ENCODE data around the gene KAT2A.
A peak's percentile ranks its signal among the peaks of the same experiment; 100 is the strongest.

Gene KAT2A

GRCh38 chr17:42114118-42114517 lies 7.0 kb downstream of the KAT2A start:
- DNase-seq (ENCODE audit: low read depth, low spot score) = no peak

GRCh38 chr17:42113293-42114069 lies 7.7 kb downstream of the KAT2A start:
- DNase-seq (ENCODE audit: low read depth, low spot score) = no peak

GRCh38 chr17:42112552-42113176 lies 8.5 kb downstream of the KAT2A start, which contains the start of gene DHX58:
Gene DHX58 (minus strand): TSS chr17:42112714. CDS start chr17:42111892, 822 bp downstream.
- peak; percentile 67 for DNase-seq (ENCODE audit: low read depth, low spot score)

GRCh38 chr17:42111871-42112551 lies 9.2 kb downstream of the KAT2A start:
- no peak for DNase-seq (ENCODE audit: low read depth, low spot score)

GRCh38 chr17:42111265-42111636 lies 9.9 kb downstream of the KAT2A start:
- DNase-seq (ENCODE audit: low read depth, low spot score) = no peak

- DNase-seq (ENCODE audit: low read depth, low spot score) = no peak
Observed at GRCh38 chr17:42110301-42111264, 10.6 kb downstream of the KAT2A start.

- no peak for DNase-seq (ENCODE audit: low read depth, low spot score)
Observed at GRCh38 chr17:42109086-42109485, 12.1 kb downstream of the KAT2A start.

- no peak for DNase-seq (ENCODE audit: low read depth, low spot score)
Observed at GRCh38 chr17:42107597-42108576, 13.3 kb downstream of the KAT2A start.

GRCh38 chr17:42107124-42107523 lies 14.0 kb downstream of the KAT2A start:
- DNase-seq (ENCODE audit: low read depth, low spot score) = no peak

- no peak for DNase-seq (ENCODE audit: low read depth, low spot score)
Observed at GRCh38 chr17:42106009-42106408, 15.2 kb downstream of the KAT2A start.

GRCh38 chr17:42104264-42104663 lies 16.9 kb downstream of the KAT2A start:
- DNase-seq (ENCODE audit: low read depth, low spot score) = no peak

GRCh38 chr17:42103221-42103954 lies 17.8 kb downstream of the KAT2A start:
- no peak for DNase-seq (ENCODE audit: low read depth, low spot score)

GRCh38 chr17:42101513-42102292 lies 19.5 kb downstream of the KAT2A start:
- no peak for DNase-seq (ENCODE audit: low read depth, low spot score)

- no peak for DNase-seq (ENCODE audit: low read depth, low spot score)
Observed at GRCh38 chr17:42098730-42099399, 22.3 kb downstream of the KAT2A start.

GRCh38 chr17:42097691-42098631 lies 23.2 kb downstream of the KAT2A start, which contains the start of gene ZNF385C:
Gene ZNF385C (minus strand): TSS chr17:42098473. CDS start chr17:42063056, 35,417 bp downstream.
- no peak for DNase-seq (ENCODE audit: low read depth, low spot score)

GRCh38 chr17:42096360-42097111 lies 24.6 kb downstream of the KAT2A start:
- DNase-seq (ENCODE audit: low read depth, low spot score) = no peak

Data from smooth muscle cell of the brain vasculature (primary cell).